Spleen (tissue), 11 donors: ENCODE data around the gene UCHL1. TPM values are rescaled to one million over a fixed set of nuclear protein-coding genes. Genes with fewer than 3 reads are reported as not detected.
"Not testable (repeated sequence)": the region's sequence is repeated elsewhere in the genome, so short reads cannot be mapped to it uniquely, and the experiment has no call there.

Experiments used
- DNase-seq: peaks from one replicate; pipeline ENCODE4 v3.0.0-alpha.2; 2020
- H3K27ac ChIP-seq, 8 donors: fragments of 200-600 bp; sonication (generic) in 7 of 8; 1 replicate in 4 of 8; 2 replicates in 4 of 8; pipeline versions ENCODE4 v1.5.0 to v1.8.0; 2016 to 2021; ENCODE audit warnings: inconsistent platforms in 4 of 8, mild to moderate bottlenecking in 4 of 8, moderate library complexity in 1 of 8
- H3K27me3 ChIP-seq, 7 donors: fragments of 200-600 bp; sonication (generic) in 6 of 7; replicated peaks in 1 of 7; 1 replicate in 4 of 7; 2 replicates in 3 of 7; pipeline versions ENCODE4 v1.5.0 to v1.8.0; 2016 to 2021; ENCODE audit warnings: inconsistent platforms in 3 of 7, mild to moderate bottlenecking in 1 of 7
- H3K36me3 ChIP-seq, 6 donors: fragments of 200-600 bp; sonication (generic) in 5 of 6; 1 replicate in 4 of 6; 2 replicates in 2 of 6; pipeline versions ENCODE4 v1.5.0 to v1.8.0; 2016 to 2021; ENCODE audit warnings: inconsistent platforms in 2 of 6
- H3K4me1 ChIP-seq, 6 donors: fragments of 200-600 bp; sonication (generic) in 5 of 6; 1 replicate in 3 of 6; 2 replicates in 3 of 6; pipeline versions ENCODE4 v1.5.0 to v1.8.0; 2016 to 2021; ENCODE audit warnings: inconsistent platforms in 3 of 6
- H3K4me3 ChIP-seq, 8 donors: fragments of 200-600 bp; sonication (generic) in 7 of 8; 1 replicate in 4 of 8; 2 replicates in 4 of 8; pipeline versions ENCODE4 v1.5.0 to v1.8.0; 2016 to 2021; ENCODE audit warnings: inconsistent platforms in 4 of 8, mild to moderate bottlenecking in 4 of 8, moderate library complexity in 2 of 8
- H3K9me3 ChIP-seq, 8 donors: fragments of 200-600 bp; sonication (generic) in 7 of 8; 1 replicate in 4 of 8; 2 replicates in 4 of 8; pipeline versions ENCODE4 v1.5.0 to v1.8.0; 2016 to 2021; ENCODE audit warnings: inconsistent platforms in 4 of 8
- POLR2A ChIP-seq, 3 donors: fragments of 450-650 bp; IDR thresholded peaks; one replicate each; pipeline ENCODE4 v1.5.1; 2017; ENCODE audit warnings: antibody characterized with exemption in 3 of 3, mild to moderate bottlenecking in 1 of 3
- POLR2AphosphoS5 ChIP-seq, 3 donors: sonication (generic); formaldehyde crosslinking; IDR thresholded peaks; one replicate each; pipeline ENCODE4 v1.5.1; 2017; ENCODE audit warnings: antibody characterized with exemption in 3 of 3
- WGBS, 5 donors: extraction: QIAGEN DNeasy Blood & Tissue Kit in 3 of 5; methylation state at CpG; one replicate each; pipeline versions ENCODE4 v1.1.5 to v1.1.7; 2013 to 2018; 5-methylcytosine and 5-hydroxymethylcytosine counted together
- intact Hi-C: fragments of 100-400 bp; cut with DNase I; formaldehyde crosslinking; loops from one replicate; pipeline ENCODE4 v1.15.0; 2023; ENCODE audit warnings: low total_unique reads
- polyA plus RNA-seq, 3 donors: library from polyadenylated mRNA; stranded (reverse); fragments of 200-250 nt; gene quantifications; one replicate each; pipeline ENCODE4 v1.2.1, GENCODE V29; 2013
- small RNA-seq, 4 donors: library from RNA; depleted of rRNA; stranded (forward); fragments of <200 nt; gene quantifications; one replicate each; pipeline ENCODE3, GENCODE V24; 2016
- total RNA-seq, 7 donors: library from RNA; depleted of rRNA in 3 of 7; stranded (reverse); fragments of >200 nt in 3 of 7; fragmentation: NEBNext Ultra II Directional in 4 of 7; extraction: Animal tissue kit (Norgen Biotek cat#: 25700) in 4 of 7; gene quantifications; one replicate each; pipeline versions ENCODE4 v1.1.0 to v1.2.1, GENCODE V29; 2016 to 2021
- TF ChIP-seq, protein P1 (sequence below), 11 experiments: fragments of 200-600 bp in 7 of 11; fragments of 450-650 bp in 4 of 11; sonication (generic) in 4 of 11; IDR thresholded peaks in 8 of 11; conservative IDR thresholded peaks in 3 of 11; 1 replicate in 7 of 11; 2 replicates in 4 of 11; pipeline versions ENCODE4 v1.4.0 to v1.8.0; 2016 to 2021; ENCODE audit warnings: antibody characterized with exemption in 11 of 11, inconsistent platforms in 4 of 11, mild to moderate bottlenecking in 1 of 11
- donor health status: healthy with polysubstance abuse.
- donor health status: DM: no; HTN: no; CAD: no; lungs with moderate emphysema.
- donor health status: DM: no; HTN: no; CAD: no.
- donor health status: Bipolar disorder and iron deficiency.
- donor health status: healthy.
- donor health status: DM: no; HTN: no; CAD: no.
- donor health status: DM: yes; HTN: yes; CAD: no.

Gene UCHL1
- total and polyA plus RNA-seq, 10 donors, result 1.6 to 11.2 (median 3.5) TPM

DNA sequence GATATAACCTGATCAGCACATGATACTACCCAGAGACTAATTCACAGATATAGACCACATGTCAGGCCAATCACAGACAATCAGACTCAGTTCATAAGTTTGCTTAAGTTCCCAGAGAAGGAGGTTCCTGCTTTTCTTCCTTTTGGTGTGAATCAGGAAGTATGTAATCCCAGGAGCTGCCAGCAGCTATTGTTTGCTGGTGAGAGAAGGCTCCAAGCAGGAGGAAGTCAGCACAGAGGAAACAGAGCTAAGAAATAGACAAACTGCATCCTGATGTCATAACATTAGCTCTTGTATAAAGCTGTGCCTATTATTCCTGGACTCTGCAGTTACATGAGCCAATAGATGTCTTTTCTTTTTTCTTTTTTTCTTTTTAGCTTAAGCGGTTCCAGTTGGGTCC is 50.9 kb downstream of the UCHL1 start:
- Histone ChIP-seq H3K36me3 (no peaks in the 10 kb centered on the region), H3K27ac (peak overlapping the region in 1 of 8 donors; percentile 3), H3K27me3 (peaks cover 0 to 7% (median 0%) of the 10 kb centered on the region in 7 donors), H3K9me3 (no peaks in the 10 kb centered on the region), H3K4me3 (no peak overlapping the region), H3K4me1 (no peaks in the 10 kb centered on the region)
- WGBS, 5 donors, result 70 to 95% (median 83%) methylated on average over 1 of the region's 1 CpG
- DNase-seq, result no peak
- TF ChIP-seq, protein P1, sequence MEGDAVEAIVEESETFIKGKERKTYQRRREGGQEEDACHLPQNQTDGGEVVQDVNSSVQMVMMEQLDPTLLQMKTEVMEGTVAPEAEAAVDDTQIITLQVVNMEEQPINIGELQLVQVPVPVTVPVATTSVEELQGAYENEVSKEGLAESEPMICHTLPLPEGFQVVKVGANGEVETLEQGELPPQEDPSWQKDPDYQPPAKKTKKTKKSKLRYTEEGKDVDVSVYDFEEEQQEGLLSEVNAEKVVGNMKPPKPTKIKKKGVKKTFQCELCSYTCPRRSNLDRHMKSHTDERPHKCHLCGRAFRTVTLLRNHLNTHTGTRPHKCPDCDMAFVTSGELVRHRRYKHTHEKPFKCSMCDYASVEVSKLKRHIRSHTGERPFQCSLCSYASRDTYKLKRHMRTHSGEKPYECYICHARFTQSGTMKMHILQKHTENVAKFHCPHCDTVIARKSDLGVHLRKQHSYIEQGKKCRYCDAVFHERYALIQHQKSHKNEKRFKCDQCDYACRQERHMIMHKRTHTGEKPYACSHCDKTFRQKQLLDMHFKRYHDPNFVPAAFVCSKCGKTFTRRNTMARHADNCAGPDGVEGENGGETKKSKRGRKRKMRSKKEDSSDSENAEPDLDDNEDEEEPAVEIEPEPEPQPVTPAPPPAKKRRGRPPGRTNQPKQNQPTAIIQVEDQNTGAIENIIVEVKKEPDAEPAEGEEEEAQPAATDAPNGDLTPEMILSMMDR (IDR thresholded peaks at IDR 0.05 in 8 of 11, conservative IDR thresholded peaks at IDR 0.05 in 3 of 11), result no peak
- TF ChIP-seq POLR2A (IDR thresholded peaks at IDR 0.05), result no peak
- TF ChIP-seq POLR2AphosphoS5 (IDR thresholded peaks at IDR 0.05), result peak in 1 of 3 donors; percentile 6
- intact Hi-C loops, result no loop called here

DNA sequence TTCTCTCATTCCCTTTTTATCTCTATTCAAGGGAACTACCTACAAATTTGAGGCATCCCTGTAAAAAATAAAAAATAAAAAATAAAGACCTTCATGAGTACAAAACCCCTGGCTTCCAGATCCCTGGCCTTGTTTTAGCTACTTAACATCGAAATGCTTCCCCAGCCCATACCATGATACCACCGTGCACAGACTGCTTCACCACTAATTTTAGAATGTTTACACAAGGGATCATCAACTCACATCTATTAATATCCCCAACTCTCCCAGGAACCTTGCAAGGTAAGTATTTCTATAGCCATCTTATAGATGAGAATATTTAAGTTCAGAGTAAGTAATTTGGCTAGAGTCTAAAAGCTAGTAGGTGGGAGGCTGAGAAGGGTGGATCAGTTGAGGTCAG is 51.7 kb downstream of the UCHL1 start:
- intact Hi-C loops, result no loop called here
- H3K27ac ChIP-seq, result no peak overlapping the region
- no peaks in the 10 kb centered on the region for H3K36me3 ChIP-seq
- H3K9me3 ChIP-seq, result no peaks in the 10 kb centered on the region
- no peak for DNase-seq
- no peaks in the 10 kb centered on the region for H3K4me1 ChIP-seq
- peaks cover 0 to 7% (median 0%) of the 10 kb centered on the region in 7 donors for H3K27me3 ChIP-seq
- TF ChIP-seq, protein P1 (IDR thresholded peaks at IDR 0.05 in 8 of 11, conservative IDR thresholded peaks at IDR 0.05 in 3 of 11), result no peak
- TF ChIP-seq POLR2A (IDR thresholded peaks at IDR 0.05) (no peak), POLR2AphosphoS5 (IDR thresholded peaks at IDR 0.05) (no peak)
- H3K4me3 ChIP-seq, result no peak overlapping the region
- 69 to 85% (median 78%) methylated on average over 2 of the region's 2 CpGs for WGBS, 5 donors

DNA sequence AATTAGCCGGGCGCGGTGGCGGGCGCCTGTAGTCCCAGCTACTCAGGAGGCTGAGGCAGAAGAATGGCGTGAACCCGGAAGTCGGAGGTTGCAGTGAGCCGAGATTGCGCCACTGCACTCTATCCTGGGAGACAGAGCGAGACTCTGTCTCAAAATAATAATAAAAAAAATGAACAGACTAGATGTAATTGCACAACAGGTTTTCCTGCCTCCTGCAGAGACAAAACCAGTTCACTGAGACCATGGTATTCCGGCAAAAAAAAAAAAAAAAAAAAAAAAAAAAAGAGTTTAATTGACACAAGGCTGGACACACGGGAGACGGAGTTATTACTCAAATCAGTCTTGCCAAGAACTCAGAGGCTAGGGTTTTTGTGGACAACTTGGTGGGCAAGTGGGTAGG is 58.7 kb downstream of the UCHL1 start:
- 93 to 99% (median 95%) methylated on average over 14 of the region's 14 CpGs for WGBS, 5 donors
- DNase-seq, H3K27me3 ChIP-seq, H3K4me3 ChIP-seq, intact Hi-C loops, H3K9me3 ChIP-seq, H3K27ac ChIP-seq, H3K4me1 ChIP-seq, H3K36me3 ChIP-seq: not testable (repeated sequence)

DNA sequence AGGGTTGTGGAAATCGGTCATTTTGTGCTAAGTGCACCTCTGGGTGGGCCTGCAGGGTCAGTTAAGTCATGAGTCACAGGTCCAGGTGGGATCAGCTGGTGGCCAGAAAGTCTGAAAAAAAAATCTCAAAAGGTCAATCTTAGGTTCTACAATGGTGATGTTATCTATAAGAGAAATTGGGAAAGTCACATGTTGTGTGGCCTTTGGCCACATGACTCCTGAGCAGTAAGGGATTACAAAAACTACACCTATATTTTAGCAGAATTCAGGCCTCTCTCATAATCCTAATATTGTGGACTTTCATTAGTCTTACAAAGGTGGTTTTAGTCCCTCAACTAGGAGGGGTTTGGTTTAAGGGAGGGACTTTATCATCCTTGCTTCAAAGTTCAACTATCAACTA is 59.1 kb downstream of the UCHL1 start:
- DNase-seq, result no peak
- H3K9me3 ChIP-seq, result no peaks in the 10 kb centered on the region
- no peaks in the 10 kb centered on the region for H3K36me3 ChIP-seq
- peaks cover 0 to 7% (median 0%) of the 10 kb centered on the region in 7 donors for H3K27me3 ChIP-seq
- WGBS, 5 donors, result 85 to 100% (median 96%) methylated on average over 1 of the region's 1 CpG
- H3K4me1 ChIP-seq, result no peaks in the 10 kb centered on the region
- TF ChIP-seq POLR2AphosphoS5 (IDR thresholded peaks at IDR 0.05) (no peak), POLR2A (IDR thresholded peaks at IDR 0.05) (no peak)
- TF ChIP-seq, protein P1 (IDR thresholded peaks at IDR 0.05 in 8 of 11, conservative IDR thresholded peaks at IDR 0.05 in 3 of 11), result no peak
- no peak overlapping the region for H3K27ac ChIP-seq
- no peak overlapping the region for H3K4me3 ChIP-seq
- intact Hi-C loops, result no loop called here

Small RNA genes within 50 kb of the gene (small RNA-seq; reads per million reads assigned to genes)
- gene RF00019, result 0 reads per million in 4 donors

Other genes with a start within 250 kb of the UCHL1 start
- gene APBB2, start 42.4 kb upstream of the UCHL1 start, total RNA-seq, result 100 to 1,000 TPM in 2 of 7 donors, 10 to 100 TPM in 5; 49.2 to 115 (median 82.7) TPM
- gene APBB2, start 42.4 kb upstream of the UCHL1 start, polyA plus RNA-seq, result 1 to 10 TPM; 4.0 to 8.3 (median 5.1) TPM